ENCODE measurements around the gene ABCF3. TPM values are rescaled to one million over a fixed set of nuclear protein-coding genes. Genes with fewer than 3 reads are reported as not detected.

The ABCF3 gene
- total and polyA plus RNA-seq, 4 donors, result 28.1 to 59.2 (median 33.7) TPM

DNA sequence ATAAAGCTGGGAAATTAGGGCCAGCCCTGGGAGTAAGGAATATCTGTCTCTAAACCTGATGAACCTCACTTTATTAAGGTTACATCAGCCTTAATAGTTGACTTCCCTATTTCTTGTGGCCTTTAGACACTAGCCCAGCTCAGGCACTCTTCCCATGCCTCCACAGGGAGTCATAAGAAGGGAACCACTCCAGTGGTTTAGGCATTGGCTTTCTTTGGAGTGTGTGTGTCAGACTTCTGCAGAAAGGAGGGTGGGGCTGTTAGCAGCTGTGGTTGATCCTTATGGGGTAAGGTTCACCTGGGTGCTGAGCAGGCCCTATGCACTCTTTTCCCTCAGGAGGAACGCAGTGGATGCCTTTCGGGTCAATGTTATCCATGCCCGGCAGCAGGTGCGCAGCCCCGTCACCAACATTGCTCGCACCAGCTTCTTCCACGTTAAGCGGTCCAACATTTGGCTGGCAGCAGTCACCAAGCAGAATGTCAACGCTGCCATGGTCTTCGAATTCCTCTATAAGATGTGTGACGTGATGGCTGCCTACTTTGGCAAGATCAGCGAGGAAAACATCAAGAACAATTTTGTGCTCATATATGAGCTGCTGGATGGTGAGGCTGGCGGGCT is 7.4 kb upstream of the ABCF3 start (continued):
- TF ChIP-seq, protein P1, sequence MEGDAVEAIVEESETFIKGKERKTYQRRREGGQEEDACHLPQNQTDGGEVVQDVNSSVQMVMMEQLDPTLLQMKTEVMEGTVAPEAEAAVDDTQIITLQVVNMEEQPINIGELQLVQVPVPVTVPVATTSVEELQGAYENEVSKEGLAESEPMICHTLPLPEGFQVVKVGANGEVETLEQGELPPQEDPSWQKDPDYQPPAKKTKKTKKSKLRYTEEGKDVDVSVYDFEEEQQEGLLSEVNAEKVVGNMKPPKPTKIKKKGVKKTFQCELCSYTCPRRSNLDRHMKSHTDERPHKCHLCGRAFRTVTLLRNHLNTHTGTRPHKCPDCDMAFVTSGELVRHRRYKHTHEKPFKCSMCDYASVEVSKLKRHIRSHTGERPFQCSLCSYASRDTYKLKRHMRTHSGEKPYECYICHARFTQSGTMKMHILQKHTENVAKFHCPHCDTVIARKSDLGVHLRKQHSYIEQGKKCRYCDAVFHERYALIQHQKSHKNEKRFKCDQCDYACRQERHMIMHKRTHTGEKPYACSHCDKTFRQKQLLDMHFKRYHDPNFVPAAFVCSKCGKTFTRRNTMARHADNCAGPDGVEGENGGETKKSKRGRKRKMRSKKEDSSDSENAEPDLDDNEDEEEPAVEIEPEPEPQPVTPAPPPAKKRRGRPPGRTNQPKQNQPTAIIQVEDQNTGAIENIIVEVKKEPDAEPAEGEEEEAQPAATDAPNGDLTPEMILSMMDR (IDR thresholded peaks at IDR 0.05; ENCODE audit: low read depth, low read length, missing input control), result no peak
- no peak for TF ChIP-seq FOXA1 (IDR thresholded peaks at IDR 0.05)

DNA sequence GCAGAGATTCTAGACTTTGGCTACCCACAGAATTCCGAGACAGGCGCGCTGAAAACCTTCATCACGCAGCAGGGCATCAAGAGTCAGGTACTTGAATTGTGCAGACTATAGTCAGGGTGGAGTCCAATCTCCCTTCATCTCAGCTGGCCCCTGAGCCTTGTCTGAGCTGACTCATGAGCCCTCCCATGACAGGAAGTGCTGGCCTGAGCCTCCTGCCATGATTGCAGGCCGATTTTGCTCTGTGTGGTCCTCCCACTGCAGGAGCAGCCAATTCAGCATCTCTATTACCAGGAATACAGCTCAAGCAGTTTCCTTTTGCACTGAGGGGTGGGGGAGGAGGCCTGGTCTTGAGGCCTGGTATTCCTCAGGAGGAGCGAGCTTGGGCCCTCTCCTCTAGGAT is 5.8 kb upstream of the ABCF3 start:
- H3K36me3 ChIP-seq (ENCODE audit: control insufficient read depth in 4 of 4, insufficient read depth in 3 of 4, low read depth in 1 of 4, low read length in 3 of 4), result peaks cover 20 to 70% (median 46%) of the 10 kb centered on the region in 4 donors
- no peak overlapping the region for H3K9ac ChIP-seq (ENCODE audit: low read depth in 1 of 2, low read length in 2 of 2)
- H3K27ac ChIP-seq (ENCODE audit: low read depth in 1 of 2, low read length in 2 of 2), result no peak overlapping the region
- H3K4me3 ChIP-seq (ENCODE audit: low read depth in 1 of 3, low read length in 3 of 3), result no peak overlapping the region
- no peak for DNase-seq (ENCODE audit: low spot score)
- H3K9me3 ChIP-seq (ENCODE audit: control insufficient read depth in 4 of 4, low read length in 3 of 4), result no peaks in the 10 kb centered on the region
- WGBS, result 92% methylated on average over 6 of the region's 6 CpGs
- no peaks in the 10 kb centered on the region for H3K27me3 ChIP-seq (ENCODE audit: control insufficient read depth in 4 of 4, insufficient read depth in 4 of 4, low read length in 3 of 4)
- peaks cover 6 to 29% (median 20%) of the 10 kb centered on the region in 4 donors for H3K4me1 ChIP-seq (ENCODE audit: control insufficient read depth in 4 of 4, insufficient read depth in 4 of 4, low read length in 3 of 4)
- TF ChIP-seq NR2F2 (IDR thresholded peaks at IDR 0.05) (no peak), RAD21 (IDR thresholded peaks at IDR 0.05) (no peak), HNF4G (IDR thresholded peaks at IDR 0.05) (no peak), FOXA2 (IDR thresholded peaks at IDR 0.05) (no peak)
- TF ChIP-seq, protein P1 (IDR thresholded peaks at IDR 0.05; ENCODE audit: low read depth, low read length, missing input control), result no peak

DNA sequence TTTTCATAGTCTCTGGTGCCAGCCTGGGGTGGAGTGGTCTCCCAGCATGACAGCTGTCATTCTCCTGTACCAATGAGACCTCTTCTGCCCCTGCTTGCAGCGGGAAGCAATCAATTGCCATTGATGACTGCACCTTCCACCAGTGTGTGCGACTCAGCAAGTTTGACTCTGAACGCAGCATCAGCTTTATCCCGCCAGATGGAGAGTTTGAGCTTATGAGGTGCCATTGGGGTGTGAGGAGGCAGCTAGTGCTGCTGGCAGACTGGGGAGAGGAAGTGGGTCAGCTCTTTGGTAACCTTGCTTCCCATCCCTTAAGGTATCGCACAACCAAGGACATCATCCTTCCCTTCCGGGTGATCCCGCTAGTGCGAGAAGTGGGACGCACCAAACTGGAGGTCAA is 4.4 kb upstream of the ABCF3 start:
- Histone ChIP-seq H3K9ac (ENCODE audit: low read depth in 1 of 2, low read length in 2 of 2) (no peak overlapping the region), H3K9me3 (ENCODE audit: control insufficient read depth in 4 of 4, low read length in 3 of 4) (no peaks in the 10 kb centered on the region), H3K27ac (ENCODE audit: low read depth in 1 of 2, low read length in 2 of 2) (no peak overlapping the region), H3K36me3 (ENCODE audit: control insufficient read depth in 4 of 4, insufficient read depth in 3 of 4, low read depth in 1 of 4, low read length in 3 of 4) (peaks cover 20 to 70% (median 46%) of the 10 kb centered on the region in 4 donors), H3K4me3 (ENCODE audit: low read depth in 1 of 3, low read length in 3 of 3) (no peak overlapping the region), H3K4me1 (ENCODE audit: control insufficient read depth in 4 of 4, insufficient read depth in 4 of 4, low read length in 3 of 4) (peaks cover 5 to 21% (median 15%) of the 10 kb centered on the region in 4 donors), H3K27me3 (ENCODE audit: control insufficient read depth in 4 of 4, insufficient read depth in 4 of 4, low read length in 3 of 4) (no peaks in the 10 kb centered on the region)
- DNase-seq (ENCODE audit: low spot score), result no peak
- TF ChIP-seq, protein P2, sequence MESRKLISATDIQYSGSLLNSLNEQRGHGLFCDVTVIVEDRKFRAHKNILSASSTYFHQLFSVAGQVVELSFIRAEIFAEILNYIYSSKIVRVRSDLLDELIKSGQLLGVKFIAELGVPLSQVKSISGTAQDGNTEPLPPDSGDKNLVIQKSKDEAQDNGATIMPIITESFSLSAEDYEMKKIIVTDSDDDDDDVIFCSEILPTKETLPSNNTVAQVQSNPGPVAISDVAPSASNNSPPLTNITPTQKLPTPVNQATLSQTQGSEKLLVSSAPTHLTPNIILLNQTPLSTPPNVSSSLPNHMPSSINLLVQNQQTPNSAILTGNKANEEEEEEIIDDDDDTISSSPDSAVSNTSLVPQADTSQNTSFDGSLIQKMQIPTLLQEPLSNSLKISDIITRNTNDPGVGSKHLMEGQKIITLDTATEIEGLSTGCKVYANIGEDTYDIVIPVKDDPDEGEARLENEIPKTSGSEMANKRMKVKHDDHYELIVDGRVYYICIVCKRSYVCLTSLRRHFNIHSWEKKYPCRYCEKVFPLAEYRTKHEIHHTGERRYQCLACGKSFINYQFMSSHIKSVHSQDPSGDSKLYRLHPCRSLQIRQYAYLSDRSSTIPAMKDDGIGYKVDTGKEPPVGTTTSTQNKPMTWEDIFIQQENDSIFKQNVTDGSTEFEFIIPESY (IDR thresholded peaks at IDR 0.05), result no peak
- WGBS, result 95% methylated on average over 9 of the region's 9 CpGs

DNA sequence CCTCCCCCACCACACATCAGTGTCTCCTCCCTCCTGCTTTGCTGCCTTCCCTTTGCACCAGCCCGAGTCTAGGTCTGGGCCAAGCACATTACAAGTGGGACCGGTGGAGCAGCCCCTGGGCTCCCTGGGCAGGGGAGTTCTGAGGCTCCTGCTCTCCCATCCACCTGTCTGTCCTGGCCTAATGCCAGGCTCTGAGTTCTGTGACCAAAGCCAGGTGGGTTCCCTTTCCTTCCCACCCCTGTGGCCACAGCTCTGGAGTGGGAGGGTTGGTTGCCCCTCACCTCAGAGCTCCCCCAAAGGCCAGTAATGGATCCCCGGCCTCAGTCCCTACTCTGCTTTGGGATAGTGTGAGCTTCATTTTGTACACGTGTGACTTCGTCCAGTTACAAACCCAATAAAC is 2.3 kb upstream of the ABCF3 start:
- Histone ChIP-seq H3K27ac (ENCODE audit: low read depth in 1 of 2, low read length in 2 of 2) (no peak overlapping the region), H3K36me3 (ENCODE audit: control insufficient read depth in 4 of 4, insufficient read depth in 3 of 4, low read depth in 1 of 4, low read length in 3 of 4) (peaks cover 21 to 64% (median 50%) of the 10 kb centered on the region in 4 donors), H3K27me3 (ENCODE audit: control insufficient read depth in 4 of 4, insufficient read depth in 4 of 4, low read length in 3 of 4) (no peaks in the 10 kb centered on the region), H3K4me1 (ENCODE audit: control insufficient read depth in 4 of 4, insufficient read depth in 4 of 4, low read length in 3 of 4) (peaks cover 2 to 25% (median 21%) of the 10 kb centered on the region in 4 donors), H3K4me3 (ENCODE audit: low read depth in 1 of 3, low read length in 3 of 3) (no peak overlapping the region), H3K9me3 (ENCODE audit: control insufficient read depth in 4 of 4, low read length in 3 of 4) (no peaks in the 10 kb centered on the region), H3K9ac (ENCODE audit: low read depth in 1 of 2, low read length in 2 of 2) (no peak overlapping the region)
- WGBS, result 90% methylated on average over 5 of the region's 5 CpGs
- no peak for DNase-seq (ENCODE audit: low spot score)
- no peak for TF ChIP-seq GABPA (IDR thresholded peaks at IDR 0.05 in 1 of 2, conservative IDR thresholded peaks at IDR 0.05 in 1 of 2)
- no peak for TF ChIP-seq HNF4G (IDR thresholded peaks at IDR 0.05)
- no peak for TF ChIP-seq FOXA2 (IDR thresholded peaks at IDR 0.05)
- TF ChIP-seq EGR1 (IDR thresholded peaks at IDR 0.05; ENCODE audit: low read depth in 2 of 2), result no peak
- TF ChIP-seq HNF4A (conservative IDR thresholded peaks at IDR 0.05), result no peak
- TF ChIP-seq, protein P2 (IDR thresholded peaks at IDR 0.05), result no peak
- no peak for TF ChIP-seq RXRA (IDR thresholded peaks at IDR 0.05)
- TF ChIP-seq, protein P3, sequence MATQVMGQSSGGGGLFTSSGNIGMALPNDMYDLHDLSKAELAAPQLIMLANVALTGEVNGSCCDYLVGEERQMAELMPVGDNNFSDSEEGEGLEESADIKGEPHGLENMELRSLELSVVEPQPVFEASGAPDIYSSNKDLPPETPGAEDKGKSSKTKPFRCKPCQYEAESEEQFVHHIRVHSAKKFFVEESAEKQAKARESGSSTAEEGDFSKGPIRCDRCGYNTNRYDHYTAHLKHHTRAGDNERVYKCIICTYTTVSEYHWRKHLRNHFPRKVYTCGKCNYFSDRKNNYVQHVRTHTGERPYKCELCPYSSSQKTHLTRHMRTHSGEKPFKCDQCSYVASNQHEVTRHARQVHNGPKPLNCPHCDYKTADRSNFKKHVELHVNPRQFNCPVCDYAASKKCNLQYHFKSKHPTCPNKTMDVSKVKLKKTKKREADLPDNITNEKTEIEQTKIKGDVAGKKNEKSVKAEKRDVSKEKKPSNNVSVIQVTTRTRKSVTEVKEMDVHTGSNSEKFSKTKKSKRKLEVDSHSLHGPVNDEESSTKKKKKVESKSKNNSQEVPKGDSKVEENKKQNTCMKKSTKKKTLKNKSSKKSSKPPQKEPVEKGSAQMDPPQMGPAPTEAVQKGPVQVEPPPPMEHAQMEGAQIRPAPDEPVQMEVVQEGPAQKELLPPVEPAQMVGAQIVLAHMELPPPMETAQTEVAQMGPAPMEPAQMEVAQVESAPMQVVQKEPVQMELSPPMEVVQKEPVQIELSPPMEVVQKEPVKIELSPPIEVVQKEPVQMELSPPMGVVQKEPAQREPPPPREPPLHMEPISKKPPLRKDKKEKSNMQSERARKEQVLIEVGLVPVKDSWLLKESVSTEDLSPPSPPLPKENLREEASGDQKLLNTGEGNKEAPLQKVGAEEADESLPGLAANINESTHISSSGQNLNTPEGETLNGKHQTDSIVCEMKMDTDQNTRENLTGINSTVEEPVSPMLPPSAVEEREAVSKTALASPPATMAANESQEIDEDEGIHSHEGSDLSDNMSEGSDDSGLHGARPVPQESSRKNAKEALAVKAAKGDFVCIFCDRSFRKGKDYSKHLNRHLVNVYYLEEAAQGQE (IDR thresholded peaks at IDR 0.05), result no peak
- TF ChIP-seq FOXA1 (IDR thresholded peaks at IDR 0.05), result no peak
